LNCaP clone FGC (cell line): ENCODE measurements around the gene PARD6G.
"Not testable (repeated sequence)": the region's sequence is repeated elsewhere in the genome, so short reads cannot be mapped to it uniquely, and the experiment has no call there.

Experiments
- DNase-seq: peaks from one replicate; pipeline ENCODE4 v3.0.0-alpha.2; 2011; ENCODE audit warnings: low read depth
- H3K4me3 ChIP-seq: 2 replicates; pipeline ENCODE4 v1.5.1; 2011; ENCODE audit warnings: mild to moderate bottlenecking, low read depth, low read length, control low read depth
- TF ChIP-seq, protein P1 (sequence below): IDR thresholded peaks from 2 replicates; pipeline ENCODE4 v1.5.1; 2012; ENCODE audit warnings: mild to moderate bottlenecking; ENCODE audit not compliant: control insufficient read depth, insufficient read depth; ENCODE audit errors: extremely low read depth

PARD6G gene, protein sequence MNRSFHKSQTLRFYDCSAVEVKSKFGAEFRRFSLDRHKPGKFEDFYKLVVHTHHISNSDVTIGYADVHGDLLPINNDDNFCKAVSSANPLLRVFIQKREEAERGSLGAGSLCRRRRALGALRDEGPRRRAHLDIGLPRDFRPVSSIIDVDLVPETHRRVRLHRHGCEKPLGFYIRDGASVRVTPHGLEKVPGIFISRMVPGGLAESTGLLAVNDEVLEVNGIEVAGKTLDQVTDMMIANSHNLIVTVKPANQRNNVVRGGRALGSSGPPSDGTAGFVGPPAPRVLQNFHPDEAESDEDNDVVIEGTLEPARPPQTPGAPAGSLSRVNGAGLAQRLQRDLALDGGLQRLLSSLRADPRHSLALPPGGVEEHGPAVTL

DNA sequence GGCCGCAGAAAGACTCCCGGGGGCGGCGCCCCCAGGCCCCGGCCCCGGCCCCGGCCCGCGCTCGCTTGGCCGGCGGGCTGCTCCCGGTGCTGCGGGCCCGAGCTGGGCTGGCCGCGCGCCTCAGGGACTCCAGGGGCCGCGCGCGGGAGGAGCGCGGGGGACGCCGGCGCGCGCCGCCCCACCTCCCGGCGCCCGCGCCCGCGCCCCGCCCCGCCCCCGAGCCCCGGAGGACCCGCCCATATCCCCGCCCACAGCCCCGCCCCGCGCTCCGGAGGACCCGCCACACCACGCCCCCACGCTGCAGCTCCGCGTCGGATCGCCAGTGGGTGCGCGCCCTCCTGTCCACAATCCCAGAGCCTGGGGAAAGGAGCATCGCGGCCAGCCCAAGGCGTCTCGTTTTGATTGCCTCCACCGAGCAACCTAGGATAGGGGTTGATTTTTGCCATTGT, at the start of gene PARD6G:
TSS of gene PARD6G (minus strand) at position 122 of the 449 bp plus-strand sequence. CDS start 166 bp downstream, outside the sequence.
- TF ChIP-seq, protein P1, sequence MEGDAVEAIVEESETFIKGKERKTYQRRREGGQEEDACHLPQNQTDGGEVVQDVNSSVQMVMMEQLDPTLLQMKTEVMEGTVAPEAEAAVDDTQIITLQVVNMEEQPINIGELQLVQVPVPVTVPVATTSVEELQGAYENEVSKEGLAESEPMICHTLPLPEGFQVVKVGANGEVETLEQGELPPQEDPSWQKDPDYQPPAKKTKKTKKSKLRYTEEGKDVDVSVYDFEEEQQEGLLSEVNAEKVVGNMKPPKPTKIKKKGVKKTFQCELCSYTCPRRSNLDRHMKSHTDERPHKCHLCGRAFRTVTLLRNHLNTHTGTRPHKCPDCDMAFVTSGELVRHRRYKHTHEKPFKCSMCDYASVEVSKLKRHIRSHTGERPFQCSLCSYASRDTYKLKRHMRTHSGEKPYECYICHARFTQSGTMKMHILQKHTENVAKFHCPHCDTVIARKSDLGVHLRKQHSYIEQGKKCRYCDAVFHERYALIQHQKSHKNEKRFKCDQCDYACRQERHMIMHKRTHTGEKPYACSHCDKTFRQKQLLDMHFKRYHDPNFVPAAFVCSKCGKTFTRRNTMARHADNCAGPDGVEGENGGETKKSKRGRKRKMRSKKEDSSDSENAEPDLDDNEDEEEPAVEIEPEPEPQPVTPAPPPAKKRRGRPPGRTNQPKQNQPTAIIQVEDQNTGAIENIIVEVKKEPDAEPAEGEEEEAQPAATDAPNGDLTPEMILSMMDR, result peak; percentile 28; the same call in 1 of the 2 replicates
- DNase-seq, result no peak
- H3K4me3 ChIP-seq, result peak within 1 kb of the TSS; percentile 68

DNA sequence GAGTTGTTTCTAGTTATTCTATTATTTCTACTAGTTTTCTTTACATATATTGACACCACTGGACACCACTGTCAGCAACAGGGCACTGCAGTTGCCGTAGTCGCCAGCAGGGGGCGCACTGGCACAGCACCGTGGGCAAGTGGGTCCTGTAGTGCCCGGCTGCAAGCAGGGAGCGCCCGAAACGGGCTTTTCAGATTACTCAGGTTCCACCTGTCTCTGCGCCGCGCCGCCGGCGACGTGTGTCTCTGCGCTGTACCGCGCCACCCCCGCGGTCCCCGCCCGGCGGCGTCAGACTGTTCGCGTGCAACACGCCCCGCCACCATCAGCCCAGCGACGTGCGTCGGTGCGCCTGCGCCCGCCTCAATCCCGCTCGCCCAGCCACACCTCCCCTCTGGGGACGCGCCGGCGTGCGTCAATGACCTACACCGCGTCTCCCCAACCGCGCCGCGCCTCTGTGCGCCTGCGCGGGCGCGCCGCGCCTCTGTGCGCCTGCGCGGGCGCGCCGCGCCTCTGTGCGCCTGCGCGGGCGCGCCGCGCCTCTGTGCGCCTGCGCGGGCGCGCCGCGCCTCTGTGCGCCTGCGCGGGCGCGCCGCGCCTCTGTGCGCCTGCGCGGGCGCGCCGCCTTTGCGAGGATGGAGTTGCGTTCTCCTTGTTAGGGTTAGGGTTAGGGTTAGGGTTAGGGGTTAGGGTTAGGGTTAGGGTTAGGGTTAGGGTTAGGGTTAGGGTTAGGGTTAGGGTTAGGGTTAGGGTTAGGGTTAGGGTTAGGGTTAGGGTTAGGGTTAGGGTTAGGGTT, 15.1 kb upstream of the PARD6G start:
- TF ChIP-seq, protein P1, result peak; percentile 86
- H3K4me3 ChIP-seq, DNase-seq: not testable (repeated sequence)

DNA sequence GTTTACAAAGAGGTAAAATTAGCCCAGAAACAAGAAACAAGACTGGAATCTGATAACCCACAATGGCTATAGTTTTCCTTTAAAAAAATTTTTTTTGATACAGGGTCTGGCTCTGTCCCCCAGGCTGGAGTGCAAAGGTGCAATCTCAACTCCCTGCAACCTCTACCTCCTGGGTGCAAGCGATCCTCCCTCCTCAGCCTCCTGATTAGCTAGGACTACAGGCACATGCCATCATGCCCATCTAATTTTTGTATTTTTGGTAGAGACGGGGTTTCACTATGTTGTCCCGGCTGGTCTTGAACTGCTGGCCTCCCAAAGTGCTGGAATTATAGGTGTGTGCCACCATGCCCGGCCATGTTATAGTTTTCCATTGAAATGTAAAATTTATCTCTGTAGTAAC, 12.3 kb upstream of the PARD6G start:
- TF ChIP-seq, protein P1, result no peak
- no peak for DNase-seq
- no peak overlapping the region for H3K4me3 ChIP-seq

DNA sequence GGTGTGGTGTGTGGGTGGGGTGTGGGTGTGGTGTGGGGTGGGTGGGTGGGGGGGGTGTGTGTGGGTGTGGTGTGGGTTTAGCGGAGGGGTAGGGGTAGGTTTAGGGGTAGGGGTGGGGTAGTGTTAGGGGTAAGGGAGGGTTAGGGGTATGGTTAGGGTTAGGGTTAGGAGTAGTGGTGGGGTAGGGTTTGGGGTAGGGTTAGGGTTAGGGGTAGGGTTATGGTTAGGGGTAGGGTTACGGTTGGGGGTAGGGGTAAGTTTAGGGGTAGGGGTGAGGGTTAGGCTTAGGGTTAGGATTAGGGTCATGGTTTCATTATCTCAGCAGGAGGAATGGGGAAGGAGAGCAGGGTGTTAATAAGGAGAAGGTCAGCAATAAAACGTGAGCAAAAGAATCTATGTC, 11.3 kb upstream of the PARD6G start:
- TF ChIP-seq, protein P1, result no peak
- DNase-seq, result no peak

DNA sequence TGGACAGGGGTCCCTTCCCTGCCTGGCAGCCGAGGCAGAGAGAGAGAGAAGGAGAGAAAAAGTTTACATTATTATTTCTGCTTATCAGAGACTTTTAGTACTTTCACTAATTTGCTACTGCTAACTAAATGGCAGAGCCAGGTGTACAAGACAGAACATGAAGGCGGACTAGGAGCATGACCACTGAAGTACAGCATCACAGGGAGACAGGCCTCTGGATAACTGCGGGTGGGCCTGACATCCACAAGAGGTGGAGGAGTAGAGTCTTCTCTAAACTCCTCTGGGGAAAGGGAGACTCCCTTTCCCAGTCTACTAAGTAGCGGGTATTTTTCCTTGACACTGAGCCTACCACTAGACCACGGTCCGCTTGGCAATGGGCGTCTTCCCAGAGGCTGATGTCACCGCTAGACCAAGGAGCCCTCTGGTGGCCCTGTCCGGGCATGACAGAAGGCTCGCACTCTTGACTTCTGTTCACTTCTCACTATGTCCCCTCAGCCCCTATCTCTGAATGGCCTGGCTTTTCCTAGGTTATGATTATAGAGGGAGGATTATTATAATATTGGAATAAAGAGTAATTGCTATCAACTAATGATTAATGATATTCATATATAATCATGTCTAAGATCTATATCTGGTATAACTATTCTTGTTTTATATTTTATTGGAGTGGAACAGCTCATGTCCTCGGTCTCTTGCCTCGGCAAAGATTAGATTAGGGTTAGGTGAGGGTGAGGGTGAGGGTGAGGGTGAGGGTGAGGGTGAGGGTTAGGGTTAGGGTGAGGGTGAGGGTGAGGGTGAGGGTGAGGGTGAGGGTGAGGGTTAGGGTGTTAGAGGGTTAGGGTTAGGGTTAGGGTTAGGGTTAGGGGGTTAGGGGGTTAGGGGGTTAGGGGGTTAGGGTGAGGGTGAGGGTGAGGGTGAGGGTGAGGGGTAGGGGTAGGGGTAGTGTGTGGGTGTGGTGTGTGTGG, 10.5 kb upstream of the PARD6G start:
- peak; percentile 34 for DNase-seq
- H3K4me3 ChIP-seq, result not testable (repeated sequence)
- TF ChIP-seq, protein P1, result peak; percentile 87

More for the DNA sequence above, 11.3 kb upstream of the PARD6G start:
- no peak overlapping the region for H3K4me3 ChIP-seq

DNA sequence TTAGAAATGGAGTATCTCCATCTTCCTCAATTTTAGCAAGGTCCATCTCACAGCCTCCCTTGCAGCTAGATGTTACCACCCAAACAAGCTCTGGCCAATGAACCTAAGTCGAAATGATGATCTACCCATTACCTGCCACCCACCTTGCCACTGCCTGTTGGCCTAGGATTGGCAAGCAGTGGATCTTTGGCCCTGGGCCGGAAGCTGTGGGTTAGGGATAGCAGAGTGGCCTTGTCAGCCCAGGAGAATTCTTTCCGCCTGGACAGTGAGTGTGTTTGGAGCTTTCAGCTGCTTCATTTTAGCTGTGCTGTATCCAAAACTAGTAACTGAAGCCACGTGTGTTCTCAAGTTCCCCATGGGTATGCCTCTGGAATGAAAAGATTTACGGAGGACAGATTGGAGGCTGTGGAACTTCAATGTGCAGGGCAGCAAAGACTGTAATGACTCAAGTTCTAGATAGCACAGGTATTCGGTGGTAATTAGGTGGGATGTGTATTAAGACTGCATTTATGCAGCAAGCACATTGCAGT, 7.7 kb upstream of the PARD6G start:
- TF ChIP-seq, protein P1, result no peak
- DNase-seq, result no peak

More for the DNA sequence above, 7.7 kb upstream of the PARD6G start:
- no peak overlapping the region for H3K4me3 ChIP-seq
